Natural killer cell (primary cell): ENCODE data around the gene CCM2L. TPM values are rescaled to one million over a fixed set of nuclear protein-coding genes. Genes with fewer than 3 reads are reported as not detected.

Source experiments
- ATAC-seq, 3 donors: fragments of 150-1000 bp in 2 of 3; fragments of 200-7000 bp in 1 of 3; cut with Tn5 transposase; 1 replicate in 1 of 3; 2 replicates in 2 of 3; pipeline ENCODE4 v1.10.0; 2021; ENCODE audit warnings: mild to moderate bottlenecking in 2 of 3, moderate library complexity in 2 of 3
- DNase-seq, 2 donors: peaks; one replicate each; pipeline versions ENCODE4 v3.0.0 to v3.0.0-alpha.2; 2013 to 2021; ENCODE audit warnings: mixed read lengths in 1 of 2
- H3K27ac ChIP-seq: one replicate; pipeline ENCODE4 v1.5.1; 2013; ENCODE audit warnings: mild to moderate bottlenecking, low read length
- H3K27me3 ChIP-seq: one replicate; pipeline ENCODE4 v1.6.1; 2013; ENCODE audit warnings: low read length; ENCODE audit not compliant: control insufficient read depth, insufficient read depth
- H3K36me3 ChIP-seq: one replicate; pipeline ENCODE4 v1.6.1; 2013; ENCODE audit warnings: low read length; ENCODE audit not compliant: control insufficient read depth, insufficient read depth
- H3K4me1 ChIP-seq: one replicate; pipeline ENCODE4 v1.6.1; 2013; ENCODE audit warnings: low read length; ENCODE audit not compliant: control insufficient read depth, insufficient read depth
- H3K4me3 ChIP-seq: one replicate; pipeline ENCODE4 v1.5.1; 2013; ENCODE audit warnings: low read length
- H3K9me3 ChIP-seq: one replicate; pipeline ENCODE4 v1.6.1; 2013; ENCODE audit warnings: low read length; ENCODE audit not compliant: control insufficient read depth, insufficient read depth
- H3K27ac Mint-ChIP-seq, 2 donors: one replicate each; pipeline ENCODE4 v1.8.0; 2022; ENCODE audit warnings: mild to moderate bottlenecking in 2 of 2, mixed read lengths in 2 of 2, moderate library complexity in 1 of 2
- H3K27me3 Mint-ChIP-seq, 2 donors: one replicate each; pipeline ENCODE4 v1.8.0; 2022; ENCODE audit warnings: low read depth in 2 of 2, mixed read lengths in 2 of 2
- H3K36me3 Mint-ChIP-seq: one replicate; pipeline ENCODE4 v1.8.0; 2022; ENCODE audit warnings: mixed read lengths
- H3K4me1 Mint-ChIP-seq, 2 donors: one replicate each; pipeline ENCODE4 v1.8.0; 2022; ENCODE audit warnings: mixed read lengths in 2 of 2
- H3K4me3 Mint-ChIP-seq: one replicate; pipeline ENCODE4 v1.8.0; 2022; ENCODE audit warnings: mild to moderate bottlenecking, moderate library complexity, mixed read lengths
- H3K9me3 Mint-ChIP-seq, 2 donors: one replicate each; pipeline ENCODE4 v1.8.0; 2022; ENCODE audit warnings: mixed read lengths in 2 of 2
- CTCF ChIP-seq: fragments of 200-600 bp; IDR thresholded peaks from one replicate; pipeline ENCODE4 v1.8.0; 2022; ENCODE audit warnings: antibody characterized with exemption
- WGBS: methylation state at CpG from one replicate; pipeline ENCODE4 v1.1.7; 2013; ENCODE audit warnings: missing lambda C conversion rate; ENCODE audit not compliant: insufficient coverage; 5-methylcytosine and 5-hydroxymethylcytosine counted together
- intact Hi-C: fragments of 100-400 bp; cut with micrococcal nuclease; formaldehyde crosslinking; loops from one replicate; pipeline ENCODE4 v1.14.2; 2022
- total RNA-seq, 4 donors: library from RNA; stranded (reverse); fragments of 120-200 nt in 1 of 4; gene quantifications; one replicate each; pipeline versions ENCODE4 v1.2.3 to v1.2.4, GENCODE V29; 2013 to 2022

Gene CCM2L
- total RNA-seq, 3 donors from 2014 or later (not counting 1 experiment from before 2014, with no cell fraction given) = not detected

GRCh38 chr20:32070282-32070681 is 60.0 kb downstream of the CCM2L start:
- intact Hi-C loops = no loop called here
- no peak for ATAC-seq
- no peak overlapping the region for H3K4me3 ChIP-seq
- H3K27me3 ChIP-seq = no peaks in the 10 kb centered on the region
- Mint-ChIP-seq H3K4me1 (no peaks in the 10 kb centered on the region), H3K4me3 (no peak overlapping the region), H3K27me3 (peaks cover 0 to 9% of the 10 kb centered on the region in 2 donors), H3K36me3 (no peaks in the 10 kb centered on the region), H3K27ac (peak overlapping the region in 1 of 2 donors; percentile 42), H3K9me3 (no peaks in the 10 kb centered on the region)
- no peak for TF ChIP-seq CTCF
- peaks cover 6% of the 10 kb centered on the region for H3K4me1 ChIP-seq
- no peak for DNase-seq
- no peaks in the 10 kb centered on the region for H3K36me3 ChIP-seq
- H3K9me3 ChIP-seq = no peaks in the 10 kb centered on the region
- no peak overlapping the region for H3K27ac ChIP-seq
- WGBS = 93% methylated on average over 1 of the region's 1 CpG

GRCh38 chr20:32070690-32071213 is 60.5 kb downstream of the CCM2L start:
- H3K9me3 ChIP-seq = no peaks in the 10 kb centered on the region
- H3K4me1 ChIP-seq = peaks cover 6% of the 10 kb centered on the region
- no peak overlapping the region for H3K27ac ChIP-seq
- no peaks in the 10 kb centered on the region for H3K36me3 ChIP-seq
- Mint-ChIP-seq H3K36me3 (no peaks in the 10 kb centered on the region), H3K9me3 (no peaks in the 10 kb centered on the region), H3K4me1 (no peaks in the 10 kb centered on the region), H3K27me3 (peaks cover 0 to 9% of the 10 kb centered on the region in 2 donors), H3K27ac (no peak overlapping the region), H3K4me3 (no peak overlapping the region)
- TF ChIP-seq CTCF = no peak
- H3K4me3 ChIP-seq = no peak overlapping the region
- no peaks in the 10 kb centered on the region for H3K27me3 ChIP-seq
- WGBS = 61% methylated on average over 4 of the region's 4 CpGs
- intact Hi-C loops = no loop called here
- no peak for DNase-seq
- no peak for ATAC-seq

- no peak overlapping the region for H3K4me3 Mint-ChIP-seq
- Histone ChIP-seq H3K4me3 (no peak overlapping the region), H3K27ac (no peak overlapping the region), H3K4me1 (peaks cover 6% of the 10 kb centered on the region), H3K9me3 (no peaks in the 10 kb centered on the region), H3K27me3 (no peaks in the 10 kb centered on the region), H3K36me3 (no peaks in the 10 kb centered on the region)
- 87% methylated on average over 17 of the region's 17 CpGs for WGBS
- no peaks in the 10 kb centered on the region for H3K9me3 Mint-ChIP-seq
- intact Hi-C loops = no loop called here
- no peak for TF ChIP-seq CTCF
- H3K4me1 Mint-ChIP-seq = no peaks in the 10 kb centered on the region
- H3K27me3 Mint-ChIP-seq = peaks cover 3 to 9% of the 10 kb centered on the region in 2 donors
- ATAC-seq (no peak), DNase-seq (no peak)
- no peak overlapping the region for H3K27ac Mint-ChIP-seq
- H3K36me3 Mint-ChIP-seq = no peaks in the 10 kb centered on the region
These were observed 61.3 kb downstream of the CCM2L start for GRCh38 chr20:32071395-32072167.
